Smooth muscle cell (in vitro differentiated cells): ENCODE measurements around the gene BGN. TPM values are rescaled to one million over a fixed set of nuclear protein-coding genes. Genes with fewer than 3 reads are reported as not detected.

Experiments
- DNase-seq: peaks from one replicate; lab custom pipeline; 2025; ENCODE audit not compliant: unreplicated experiment; lab: John Stamatoyannopoulos, UW
- H2AFZ ChIP-seq: fragments of 200-600 bp; sonication (generic); 2 replicates; pipeline ENCODE4 v1.6.0; 2016; ENCODE audit warnings: antibody characterized with exemption, low read depth, mild to moderate bottlenecking
- H3F3A ChIP-seq: fragments of 200-600 bp; sonication (generic); 2 replicates; pipeline ENCODE4 v1.6.0; 2017; ENCODE audit warnings: antibody characterized with exemption, low read depth
- H3K27ac ChIP-seq: fragments of 200-600 bp; sonication (generic); 2 replicates; pipeline ENCODE4 v1.5.1; 2016; ENCODE audit warnings: low read depth, mild to moderate bottlenecking
- H3K27me3 ChIP-seq: fragments of 200-600 bp; sonication (generic); 2 replicates; pipeline ENCODE4 v1.6.1; 2016; ENCODE audit warnings: low read depth, mild to moderate bottlenecking
- H3K36me3 ChIP-seq: fragments of 200-600 bp; sonication (generic); 2 replicates; pipeline ENCODE4 v1.5.1; 2016; ENCODE audit warnings: low read depth
- H3K4me1 ChIP-seq: fragments of 200-600 bp; sonication (generic); 2 replicates; pipeline ENCODE4 v1.5.1; 2016; ENCODE audit warnings: low read depth
- H3K4me2 ChIP-seq: fragments of 200-600 bp; sonication (generic); 2 replicates; pipeline ENCODE4 v1.6.0; 2016; ENCODE audit warnings: mild to moderate bottlenecking
- H3K4me3 ChIP-seq: fragments of 200-600 bp; sonication (generic); 2 replicates; pipeline ENCODE4 v1.5.1; 2016; ENCODE audit warnings: mild to moderate bottlenecking
- H3K79me2 ChIP-seq: fragments of 200-600 bp; sonication (generic); 2 replicates; pipeline ENCODE4 v1.6.0; 2016; ENCODE audit warnings: low read depth, mild to moderate bottlenecking
- H3K9ac ChIP-seq: fragments of 200-600 bp; sonication (generic); 2 replicates; pipeline ENCODE4 v1.6.0; 2016; ENCODE audit warnings: low read depth
- H3K9me3 ChIP-seq: fragments of 200-600 bp; sonication (generic); replicated peaks from 2 replicates; pipeline ENCODE4 v1.5.1; 2016; ENCODE audit warnings: low read depth
- H4K20me1 ChIP-seq: fragments of 200-600 bp; sonication (generic); 2 replicates; pipeline ENCODE4 v1.6.0; 2016; ENCODE audit warnings: low read depth
- CTCF ChIP-seq: fragments of 200-600 bp; sonication (generic); IDR thresholded peaks from 2 replicates; pipeline ENCODE4 v1.5.1; 2017; ENCODE audit warnings: borderline replicate concordance, mild to moderate bottlenecking, antibody characterized with exemption; ENCODE audit not compliant: insufficient read depth, poor library complexity, severe bottlenecking
- WGBS: methylation state at CpG from one replicate; pipeline ENCODE4 v1.1.7; 2016; ENCODE audit warnings: low lambda C conversion rate; 5-methylcytosine and 5-hydroxymethylcytosine counted together
- polyA plus RNA-seq: library from polyadenylated mRNA; unstranded; fragments of >200 nt; fragmentation: Nextera tagmentation; extraction: Ambion mirVana; gene quantifications from 2 replicates; pipeline ENCODE4 v1.2.1, GENCODE V29; 2016
- total RNA-seq: library from RNA; depleted of rRNA; stranded (reverse); fragments of >200 nt; gene quantifications from 2 replicates; pipeline ENCODE4 v1.2.3, GENCODE V29; 2014

BGN gene
- total and polyA plus RNA-seq, 2 experiments from 2014 or later: 298 to 621 TPM

- no peak for TF ChIP-seq CTCF
- Histone ChIP-seq H3K9me3 (no peaks in the 10 kb centered on the region), H3F3A (no peaks in the 10 kb centered on the region), H3K79me2 (no peaks in the 10 kb centered on the region), H3K9ac (no peak overlapping the region), H3K4me2 (no peak overlapping the region), H3K4me3 (no peak overlapping the region), H2AFZ (no peak overlapping the region), H3K36me3 (no peaks in the 10 kb centered on the region), H4K20me1 (no peaks in the 10 kb centered on the region), H3K27ac (no peak overlapping the region), H3K27me3 (no peaks in the 10 kb centered on the region), H3K4me1 (no peaks in the 10 kb centered on the region)
- 84% methylated on average over 6 of the region's 6 CpGs for WGBS
- DNase-seq: no peak
Measured at GRCh38 chrX:153525451-153525850, 30.7 kb downstream of the BGN start.

GRCh38 chrX:153526042-153526441 is 31.3 kb downstream of the BGN start:
- no peak overlapping the region for H3K4me3 ChIP-seq
- DNase-seq: no peak
- H3F3A ChIP-seq: no peaks in the 10 kb centered on the region
- H3K27me3 ChIP-seq: no peaks in the 10 kb centered on the region
- no peak overlapping the region for H3K4me2 ChIP-seq
- TF ChIP-seq CTCF: no peak
- no peaks in the 10 kb centered on the region for H3K9me3 ChIP-seq
- no peak overlapping the region for H3K27ac ChIP-seq
- H4K20me1 ChIP-seq: no peaks in the 10 kb centered on the region
- no peak overlapping the region for H3K9ac ChIP-seq
- 76% methylated on average over 4 of the region's 7 CpGs for WGBS
- no peak overlapping the region for H2AFZ ChIP-seq
- H3K36me3 ChIP-seq: no peaks in the 10 kb centered on the region
- H3K4me1 ChIP-seq: no peaks in the 10 kb centered on the region
- H3K79me2 ChIP-seq: no peaks in the 10 kb centered on the region

- H3K9me3 ChIP-seq: no peaks in the 10 kb centered on the region
Measured at GRCh38 chrX:153526801-153527200, 32.0 kb downstream of the BGN start.

More at GRCh38 chrX:153526801-153527200, 32.0 kb downstream of the BGN start:
- Histone ChIP-seq H4K20me1 (no peaks in the 10 kb centered on the region), H3K36me3 (no peaks in the 10 kb centered on the region), H3K4me2 (no peak overlapping the region), H3K4me3 (no peak overlapping the region), H3K9ac (no peak overlapping the region), H3F3A (no peaks in the 10 kb centered on the region), H3K4me1 (no peaks in the 10 kb centered on the region), H3K79me2 (no peaks in the 10 kb centered on the region), H3K27ac (no peak overlapping the region), H2AFZ (no peak overlapping the region), H3K27me3 (no peaks in the 10 kb centered on the region)
- DNase-seq: no peak
- WGBS: 76% methylated on average over 10 of the region's 10 CpGs
- TF ChIP-seq CTCF: no peak
